CD1c-positive myeloid dendritic cell (primary cell): ENCODE measurements around the gene RBMS3.
"Not testable (repeated sequence)": the region's sequence is repeated elsewhere in the genome, so short reads cannot be mapped to it uniquely, and the experiment has no call there.

Experiments used
- DNase-seq: peaks from one replicate; pipeline ENCODE4 v3.0.0-alpha.2; 2016; ENCODE audit errors: extremely low spot score

The RBMS3 gene

DNA sequence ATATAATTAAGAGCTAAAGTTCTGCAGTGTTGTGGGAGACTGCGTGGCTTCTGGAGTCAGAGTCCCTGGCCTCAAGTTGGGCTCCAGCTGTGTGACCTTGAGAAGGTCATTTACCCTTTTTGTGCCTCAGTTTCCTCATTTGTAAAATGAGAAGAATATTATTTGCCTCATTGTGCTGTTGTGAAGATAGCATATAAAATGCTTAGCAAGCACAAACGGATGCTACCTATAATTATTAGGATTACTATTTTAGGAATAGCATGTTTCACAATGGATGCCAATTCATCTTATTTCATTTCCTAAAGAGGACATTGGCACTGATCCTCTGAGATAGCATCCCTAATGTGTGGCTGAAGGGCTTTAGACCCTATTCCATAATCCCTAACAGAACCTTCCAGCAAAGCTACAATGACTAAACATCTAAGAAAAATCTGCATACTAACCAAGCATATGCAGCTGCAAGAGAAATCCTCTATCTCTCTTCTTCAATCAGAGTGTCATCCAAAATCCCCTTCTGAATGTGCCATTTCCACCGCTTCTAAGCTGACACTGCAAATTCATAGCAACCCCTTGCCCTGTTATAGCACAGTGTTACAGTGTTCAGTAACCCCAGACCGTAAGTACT, 148.3 kb downstream of the RBMS3 start:
- no peak for DNase-seq

DNA sequence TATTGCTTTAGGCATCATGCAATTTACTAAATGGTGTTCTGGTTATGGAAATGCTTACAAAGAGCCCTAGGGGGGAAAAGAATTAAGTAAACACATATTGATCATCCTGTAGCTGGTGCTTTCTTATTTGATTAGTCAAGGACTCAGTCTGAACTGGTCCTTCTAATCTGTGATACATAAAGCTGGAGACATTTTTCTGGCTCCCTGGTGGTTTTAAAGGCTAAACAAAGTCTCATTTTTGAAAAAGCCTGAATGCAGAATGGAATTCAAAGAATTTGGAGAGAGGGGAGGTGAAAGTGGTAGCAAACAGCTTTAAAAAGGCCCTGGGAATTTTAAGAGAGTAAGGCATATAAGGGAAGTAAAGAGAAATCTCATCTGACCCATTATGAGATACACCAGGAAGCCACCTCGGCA, 149.7 kb downstream of the RBMS3 start:
- no peak for DNase-seq

DNA sequence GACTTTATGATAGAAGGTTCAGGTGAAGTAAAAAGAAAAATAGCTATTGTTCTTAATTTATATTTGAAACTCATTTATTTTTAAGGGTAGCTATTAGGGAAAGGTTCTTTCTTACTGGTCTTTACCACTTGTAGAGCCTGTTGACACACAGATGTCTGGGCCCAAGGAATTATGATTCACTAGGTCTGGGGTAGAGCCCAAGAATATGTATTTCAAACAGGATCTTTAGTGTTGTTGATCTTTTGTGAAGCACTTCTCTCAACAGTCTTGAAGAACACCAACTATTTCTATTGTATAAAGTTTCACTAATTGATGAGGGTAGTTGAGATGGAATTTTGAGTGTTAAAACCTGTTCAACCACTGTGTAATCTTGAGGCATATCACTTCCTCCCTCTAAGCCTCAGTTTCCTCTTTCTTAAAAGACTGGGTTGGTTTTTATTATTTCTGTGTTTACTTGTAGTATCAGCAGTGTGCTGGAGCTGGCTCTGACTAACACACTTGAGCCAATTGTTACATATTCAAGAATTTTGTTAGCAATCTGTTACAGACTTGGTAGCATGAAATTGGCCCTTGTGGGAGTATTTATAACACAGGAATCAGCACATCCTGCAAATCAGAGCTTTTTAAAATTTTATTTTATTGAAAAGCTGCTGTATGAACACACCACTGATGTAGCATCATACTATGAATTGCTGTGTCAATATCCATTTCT, 155.9 kb downstream of the RBMS3 start:
- no peak for DNase-seq

DNA sequence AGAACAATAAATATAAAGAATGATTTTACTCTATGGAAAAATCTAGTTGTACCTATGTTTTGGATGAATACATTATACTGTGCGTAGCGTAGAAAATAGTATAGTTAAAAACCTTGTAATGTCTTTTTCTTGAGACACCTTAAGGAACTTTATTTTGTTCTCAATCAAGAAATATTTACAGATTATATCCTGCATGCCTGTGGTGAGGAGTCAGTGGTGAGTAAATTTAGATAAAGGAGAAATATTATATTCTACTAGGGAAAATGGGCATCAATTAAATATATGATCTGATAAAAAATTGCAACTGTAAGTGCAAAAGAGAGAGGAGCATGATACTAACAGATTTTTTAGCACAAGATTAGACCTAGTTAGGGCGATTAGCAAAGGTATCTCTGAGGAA, 157.7 kb downstream of the RBMS3 start:
- DNase-seq = no peak

DNA sequence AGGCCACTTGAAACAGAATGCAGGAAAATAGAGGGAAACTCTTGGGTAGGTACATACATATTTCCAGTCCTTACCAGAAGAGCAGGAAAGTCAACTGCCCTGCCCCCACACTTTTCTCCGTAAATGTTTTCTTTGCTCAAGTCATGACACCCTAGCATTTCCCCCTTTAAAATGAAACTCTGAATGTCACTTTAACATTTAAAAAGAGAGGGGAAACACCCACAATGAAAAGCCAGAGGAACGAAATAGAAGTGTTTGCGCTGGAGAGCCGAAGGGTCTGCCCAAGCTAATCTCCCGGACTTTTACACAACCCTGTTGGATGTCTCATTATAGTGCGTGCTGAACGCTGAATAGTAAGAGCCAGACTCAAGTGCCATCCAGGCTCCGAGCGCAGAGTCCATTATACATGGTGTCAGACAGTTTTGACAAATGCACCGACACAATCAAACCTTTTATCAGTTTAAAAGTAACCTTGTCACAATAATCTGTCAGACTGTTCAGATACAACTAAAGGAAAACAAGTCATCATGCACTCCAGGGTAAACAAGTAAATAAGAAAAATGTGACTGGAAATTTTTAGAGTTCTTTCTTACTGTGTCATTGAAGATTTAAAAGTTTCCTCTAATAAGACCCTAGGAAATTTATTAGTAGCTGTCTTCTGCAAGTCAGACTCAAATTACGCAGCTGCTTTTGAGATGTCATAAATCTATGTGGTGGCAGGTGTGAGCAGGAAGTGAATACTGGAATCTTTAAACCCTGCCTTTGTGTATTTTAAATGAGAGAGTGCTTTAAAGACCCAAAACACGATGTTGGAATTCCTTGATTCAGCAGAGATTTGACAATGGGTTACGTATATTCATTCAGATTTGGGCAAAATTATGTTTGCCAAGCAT, 159.8 kb downstream of the RBMS3 start:
- no peak for DNase-seq

DNA sequence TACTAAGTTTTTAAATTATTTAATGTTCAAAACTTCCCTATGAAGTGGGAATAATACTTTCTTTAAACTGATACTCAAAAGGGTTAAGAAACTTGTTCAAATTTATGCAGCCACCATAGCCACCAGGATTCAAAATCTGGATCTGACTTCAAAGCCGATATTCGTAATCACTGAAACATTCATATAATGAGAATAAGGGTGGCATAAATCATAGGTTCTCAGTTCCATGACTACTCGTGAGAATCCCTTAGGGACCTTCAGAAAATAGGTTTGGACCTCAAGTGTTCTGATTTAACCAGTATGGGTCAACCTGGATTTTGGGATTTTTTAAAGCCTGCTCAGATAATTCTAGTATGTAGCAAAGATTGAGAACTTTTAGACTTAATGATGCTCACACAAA, 160.6 kb downstream of the RBMS3 start:
- DNase-seq = no peak

DNA sequence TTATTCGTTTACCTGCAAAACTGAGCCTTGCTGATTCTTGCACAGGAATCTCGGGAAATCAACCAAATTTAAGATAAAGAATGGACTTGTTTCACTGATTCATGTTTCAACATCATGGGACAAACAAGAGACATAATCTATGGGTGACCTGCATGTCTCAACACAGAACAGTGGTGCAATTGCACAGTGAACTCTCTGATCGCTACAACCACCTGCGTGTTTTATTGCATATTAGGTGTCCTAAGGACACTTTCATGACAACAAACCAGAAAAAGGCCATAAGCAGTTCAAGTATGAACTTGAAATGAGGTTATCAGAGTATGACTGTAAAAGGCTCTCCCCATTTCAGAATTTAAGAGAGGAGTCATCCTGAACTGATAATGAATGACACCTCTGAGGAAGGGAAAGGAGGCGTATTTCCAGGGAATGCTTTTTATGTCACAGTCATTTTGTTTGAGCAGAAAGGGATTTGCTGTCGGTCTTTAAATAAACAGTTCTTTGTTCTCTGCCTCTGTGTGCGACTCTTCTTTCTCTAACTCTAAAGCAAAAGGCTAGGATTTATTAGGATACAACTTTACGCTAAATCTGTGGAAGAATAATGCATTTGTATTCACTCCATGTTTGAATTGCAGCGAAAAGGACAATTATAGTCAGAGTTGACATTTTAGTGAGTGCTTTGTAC, 167.2 kb downstream of the RBMS3 start:
- DNase-seq = no peak

DNA sequence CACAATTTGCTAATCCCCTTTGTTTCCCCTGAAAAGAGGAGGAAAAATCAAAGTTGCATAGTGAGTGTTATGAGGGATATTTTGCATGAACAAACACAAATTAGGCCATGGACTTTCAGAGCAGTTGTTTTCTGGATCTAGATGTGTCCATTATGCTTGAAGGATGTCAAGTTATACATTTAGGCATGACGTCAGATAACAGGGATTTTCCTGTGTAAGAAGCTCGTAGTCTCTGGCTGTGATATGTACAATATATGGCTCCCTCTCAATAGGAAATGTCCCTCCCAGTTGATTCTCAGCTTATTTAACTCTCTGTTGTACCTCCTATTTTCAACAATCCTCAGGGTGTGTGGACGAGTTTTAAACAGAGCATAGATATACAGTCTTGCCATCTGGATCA, 171.0 kb downstream of the RBMS3 start:
- no peak for DNase-seq

DNA sequence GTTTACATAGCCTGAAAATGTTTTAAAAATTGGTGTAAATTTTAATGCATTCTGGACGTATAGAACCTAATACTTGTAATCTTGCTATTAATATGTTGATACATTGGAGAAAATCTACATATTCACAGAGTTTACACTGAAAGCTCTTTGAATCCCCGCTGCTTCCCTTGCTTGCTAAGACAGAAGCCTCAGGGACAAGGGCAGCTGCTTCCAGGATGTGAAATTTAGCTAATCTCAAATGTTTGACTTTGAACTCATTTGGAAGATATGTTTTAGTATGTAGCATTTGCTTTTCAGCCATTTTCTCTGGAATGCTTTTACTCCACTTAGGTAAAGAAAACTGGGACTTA, 172.0 kb downstream of the RBMS3 start:
- DNase-seq = no peak

DNA sequence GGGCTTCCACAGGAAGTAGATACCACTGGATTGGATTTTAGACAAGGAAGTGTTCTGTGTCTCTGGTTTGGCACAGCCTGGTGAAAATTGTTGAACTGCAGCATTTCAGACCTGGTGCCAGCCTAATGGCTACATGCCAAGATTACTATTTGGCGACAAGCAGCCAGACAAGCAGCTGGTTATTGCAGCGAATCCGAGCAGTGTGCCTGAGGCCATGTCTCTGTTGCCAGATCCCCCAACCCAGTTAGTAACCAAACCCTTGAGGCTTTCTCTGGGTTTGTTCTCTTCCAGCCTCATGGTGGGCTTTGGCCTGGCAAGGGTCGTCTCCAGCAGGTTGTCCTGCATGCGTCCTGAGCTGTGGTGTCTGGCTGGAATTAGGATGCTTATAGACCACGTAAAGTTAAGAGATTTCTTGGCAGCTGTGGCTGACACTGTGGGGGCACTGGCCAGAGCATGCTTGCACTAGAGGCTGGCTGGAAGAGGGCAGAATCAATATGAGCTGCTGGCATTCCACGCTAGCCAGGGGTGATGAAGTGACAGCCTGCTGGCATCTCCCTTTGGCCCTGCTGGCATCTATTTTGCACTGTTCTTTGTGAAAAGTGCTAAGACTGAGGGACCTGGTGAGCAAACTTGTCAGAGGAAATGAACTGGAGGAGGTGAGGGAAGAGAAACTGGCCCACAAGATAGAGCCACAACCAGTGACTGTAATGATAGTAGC, 172.6 kb downstream of the RBMS3 start:
- DNase-seq = no peak

DNA sequence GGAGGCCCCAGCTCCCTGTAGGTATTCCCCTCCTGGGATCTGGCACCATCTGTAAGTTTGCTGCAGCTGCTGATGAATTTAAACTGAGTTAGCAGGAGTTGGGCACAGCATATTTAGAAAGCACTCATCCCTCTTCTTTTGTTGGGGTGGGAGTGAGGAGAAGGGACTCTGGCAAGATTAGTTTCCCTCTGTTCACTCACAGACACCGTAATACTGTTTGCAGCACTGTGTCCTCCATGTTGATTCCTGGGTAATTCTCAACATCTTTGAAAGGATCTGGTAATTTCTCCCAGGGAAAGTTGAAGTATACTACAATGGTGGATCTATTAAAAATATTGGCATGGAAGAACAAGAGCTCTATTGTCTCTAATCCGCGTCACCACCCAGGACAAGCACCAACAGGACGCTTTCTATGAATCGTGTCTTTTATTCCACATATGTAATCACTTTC, 173.3 kb downstream of the RBMS3 start:
- DNase-seq = no peak

DNA sequence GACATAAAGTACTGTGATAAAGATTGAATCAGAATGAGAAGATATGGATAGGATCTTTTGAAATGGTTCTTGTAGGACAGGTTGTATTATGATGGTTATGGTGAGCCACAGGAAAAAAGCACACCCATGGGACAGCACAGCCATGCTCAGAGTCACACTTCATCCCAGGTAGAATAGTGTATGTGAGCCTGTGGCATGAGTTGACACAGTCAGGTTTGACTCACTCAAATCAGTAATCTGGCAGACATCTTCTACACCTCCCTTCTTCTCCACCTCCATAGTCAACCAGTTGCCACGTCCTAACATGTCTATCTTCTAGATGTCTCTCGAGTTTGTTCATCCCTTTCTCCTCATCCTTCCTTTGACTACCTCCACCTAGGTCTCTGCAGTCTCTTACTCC, 176.0 kb downstream of the RBMS3 start:
- no peak for DNase-seq

DNA sequence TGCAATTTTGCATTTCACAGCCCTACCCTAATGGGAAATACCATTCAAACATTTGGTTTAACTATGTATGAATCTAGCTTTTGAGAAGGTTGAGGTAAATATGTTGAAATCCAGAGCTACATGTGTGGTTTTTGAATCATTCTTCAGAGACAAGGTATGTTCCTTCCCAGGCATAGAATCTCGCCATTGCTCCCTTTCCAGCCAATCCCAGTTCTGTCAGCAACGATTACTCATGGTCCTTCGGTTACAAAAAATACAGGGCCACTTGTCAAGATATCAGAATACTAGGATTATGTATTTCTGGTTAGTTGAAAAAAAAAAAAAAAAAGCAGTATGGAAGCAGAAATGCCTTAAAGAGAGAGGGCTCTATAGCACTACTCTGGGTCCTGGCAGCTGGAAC, 182.4 kb downstream of the RBMS3 start:
- no peak for DNase-seq

DNA sequence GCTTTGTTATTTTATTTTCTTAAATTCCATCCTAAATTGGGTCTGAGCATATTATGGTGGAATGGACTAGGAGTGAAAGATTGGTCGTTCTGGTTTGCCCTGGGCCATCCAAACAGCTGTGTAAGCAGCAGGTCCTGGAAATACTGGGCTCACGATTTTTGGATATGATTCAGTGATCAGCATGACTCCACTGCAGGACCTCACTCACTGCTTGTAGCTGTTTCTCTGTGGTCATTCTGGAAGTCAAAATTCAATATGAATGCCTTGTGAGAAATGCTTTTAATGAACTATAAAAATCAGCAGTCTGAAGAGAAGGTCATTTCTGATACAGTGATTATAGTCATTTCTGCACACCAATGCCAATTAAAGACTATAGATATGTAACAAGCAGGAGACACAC, 185.0 kb downstream of the RBMS3 start:
- no peak for DNase-seq

DNA sequence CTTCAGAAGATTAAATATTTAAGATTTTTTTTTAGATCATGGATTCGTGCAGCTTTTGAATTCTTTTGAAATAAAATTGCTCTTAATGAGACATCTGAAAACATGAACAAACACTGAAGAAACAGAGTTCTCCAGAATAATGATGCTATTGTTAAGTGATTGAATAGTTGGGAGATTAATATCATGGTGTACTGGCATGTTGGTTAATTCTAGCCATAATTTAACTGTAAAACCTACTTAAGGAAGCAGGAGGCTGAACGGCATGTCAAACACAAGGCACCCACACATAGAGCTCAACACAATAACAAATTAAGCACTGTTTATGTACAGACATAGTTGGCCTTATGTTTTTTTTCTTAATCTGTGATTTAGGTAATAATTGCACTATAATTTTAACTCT, 185.6 kb downstream of the RBMS3 start:
- no peak for DNase-seq

DNA sequence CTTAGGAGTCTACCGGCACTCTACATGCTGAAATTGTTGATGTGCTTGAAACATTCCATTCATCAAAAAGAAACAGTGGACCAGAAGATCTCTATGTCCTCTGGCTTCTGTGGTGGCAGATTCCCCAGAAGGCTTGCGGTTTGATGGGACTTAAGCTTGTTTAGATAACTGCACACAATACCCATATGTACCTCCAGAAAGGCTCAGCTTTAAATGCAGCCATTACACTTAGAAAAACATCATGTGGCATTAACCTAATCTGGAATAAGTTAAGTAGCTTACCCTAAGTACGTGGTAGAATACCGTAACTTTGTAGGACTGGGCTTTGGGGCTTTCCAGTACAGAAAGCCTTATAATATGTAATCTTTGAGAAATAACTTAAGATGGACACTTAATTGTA, 187.3 kb downstream of the RBMS3 start:
- no peak for DNase-seq

DNA sequence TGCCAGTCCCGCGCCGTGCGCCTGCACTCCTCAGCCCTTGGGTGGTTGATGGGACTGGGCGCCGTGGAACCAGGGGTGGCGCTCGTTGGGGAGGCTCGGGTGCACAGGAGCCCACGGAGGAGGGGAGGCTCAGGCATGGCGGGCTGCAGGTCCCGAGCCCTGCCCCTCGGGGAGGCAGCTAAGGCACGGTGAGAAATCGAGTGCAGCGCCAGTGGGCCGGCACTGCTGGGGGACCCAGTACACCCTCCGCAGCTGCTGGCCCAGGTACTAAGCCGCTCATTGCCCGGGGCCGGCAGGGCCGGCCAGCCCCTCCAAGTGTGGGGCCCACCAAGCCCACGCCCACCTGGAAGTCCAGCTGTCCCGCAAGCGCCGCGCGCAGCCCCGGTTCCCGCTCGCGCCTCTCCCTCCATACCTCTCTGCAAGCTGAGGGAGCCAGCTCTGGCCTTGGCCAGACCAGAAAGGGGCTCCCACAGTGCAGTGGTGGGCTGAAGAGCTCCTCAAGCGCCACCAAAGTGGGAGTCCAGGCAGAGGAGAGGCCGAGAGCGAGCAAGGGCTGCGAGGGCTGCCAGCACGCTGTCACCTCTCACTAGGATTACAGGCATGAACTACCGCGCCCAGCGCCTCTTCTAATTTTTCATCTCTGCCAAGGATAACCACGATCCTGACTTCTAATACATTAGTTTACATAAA, 192.8 kb downstream of the RBMS3 start:
- DNase-seq = not testable (repeated sequence)

DNA sequence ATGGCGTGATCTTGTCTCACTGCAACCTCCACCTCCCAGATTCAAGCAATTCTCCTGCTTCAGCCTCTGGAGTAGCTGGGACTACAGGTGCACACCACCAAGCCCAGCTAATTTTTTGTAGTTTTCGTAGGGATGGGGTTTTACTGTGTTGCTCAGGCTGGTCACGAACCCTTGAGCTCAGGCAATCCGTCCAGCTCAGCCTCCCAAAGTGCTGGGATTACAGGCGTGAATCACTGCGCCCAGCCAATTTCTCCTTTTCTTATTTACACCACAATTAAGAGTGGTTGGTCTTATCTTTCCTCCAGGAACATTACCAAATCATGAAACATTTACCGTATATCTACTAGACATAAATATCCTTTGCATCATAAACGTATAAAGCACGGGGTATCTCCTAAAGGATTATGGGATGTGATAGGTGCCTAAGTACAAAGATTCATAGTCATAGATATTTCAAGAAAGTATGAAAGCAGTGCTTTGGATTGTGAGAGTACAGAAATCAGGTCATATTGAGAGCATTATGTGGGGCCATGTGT, 194.5 kb downstream of the RBMS3 start:
- no peak for DNase-seq

DNA sequence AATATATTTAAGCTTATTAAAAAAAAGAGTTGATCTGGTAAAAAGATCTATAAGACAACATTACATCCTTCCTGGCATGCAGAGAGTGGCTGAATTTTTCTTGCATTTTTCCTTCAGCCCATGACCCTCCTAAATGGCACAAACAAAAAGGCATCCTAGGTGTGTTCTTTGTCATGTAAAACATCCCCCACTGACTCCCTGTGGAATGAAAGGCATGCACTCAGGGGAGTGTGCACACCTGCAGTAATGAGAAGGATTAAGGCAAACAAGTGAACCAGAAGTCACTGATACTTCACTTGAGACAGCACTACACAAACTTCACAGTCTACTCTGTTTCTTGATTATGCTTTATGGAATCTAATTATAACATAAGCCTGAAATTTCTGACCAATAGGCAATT, 195.0 kb downstream of the RBMS3 start:
- DNase-seq = no peak

DNA sequence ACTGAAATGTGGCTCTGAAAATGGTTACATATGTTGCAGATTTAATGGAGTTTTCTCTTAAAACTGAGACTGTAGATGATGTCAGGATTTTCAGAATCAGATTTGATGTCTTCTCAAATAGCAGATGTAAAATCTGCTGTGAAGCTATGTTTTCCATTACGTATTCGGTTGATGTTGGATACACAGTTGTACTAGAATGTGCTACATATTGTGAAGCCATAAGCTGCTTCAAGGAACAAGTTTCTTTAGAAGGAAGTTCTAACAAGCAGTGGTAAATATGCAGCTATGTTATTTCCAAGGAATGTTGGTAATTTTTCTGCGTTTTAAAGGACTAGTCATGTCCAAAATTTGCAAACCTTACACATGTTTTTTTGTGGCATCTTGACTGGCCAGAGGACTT, 197.7 kb downstream of the RBMS3 start:
- DNase-seq = no peak

DNA sequence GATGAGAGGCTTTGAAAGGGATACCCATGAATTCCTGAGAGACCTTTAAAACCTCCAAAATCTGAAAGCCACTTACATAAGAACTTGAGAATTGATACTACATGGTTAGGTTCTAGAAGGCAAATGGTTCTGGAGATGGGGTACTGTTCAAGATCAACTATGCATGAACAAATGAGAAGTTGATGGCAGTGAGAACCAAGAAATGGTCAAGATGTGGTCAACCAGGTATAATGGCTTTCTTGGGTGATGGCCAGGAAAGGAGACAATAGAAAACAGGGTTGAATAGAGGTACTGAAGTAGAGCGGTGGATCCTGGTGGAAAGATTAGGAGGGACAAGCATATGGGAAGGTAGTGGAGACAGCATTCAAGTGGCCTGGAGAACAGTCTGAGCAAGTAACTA, 200.4 kb downstream of the RBMS3 start:
- DNase-seq = no peak
